Endodermal cell (in vitro differentiated cells): Measurements from ENCODE around the gene PRRG3. TPM values are rescaled to one million over a fixed set of nuclear protein-coding genes. Genes with fewer than 3 reads are reported as not detected.

Source experiments
- DNase-seq: peaks from one replicate; pipeline ENCODE4 v3.0.0-alpha.2; 2017
- H3K27ac ChIP-seq: 2 replicates; pipeline ENCODE4 v1.5.1; 2013; ENCODE audit warnings: mild to moderate bottlenecking, low read depth, low read length, moderate library complexity
- H3K27me3 ChIP-seq: 2 replicates; pipeline ENCODE4 v1.6.1; 2013; ENCODE audit warnings: mild to moderate bottlenecking, low read length, moderate library complexity; ENCODE audit not compliant: insufficient read depth, control insufficient read depth, poor library complexity, severe bottlenecking
- H3K36me3 ChIP-seq: 2 replicates; pipeline ENCODE4 v1.7.0; 2013; ENCODE audit warnings: mild to moderate bottlenecking, low read length, moderate library complexity; ENCODE audit not compliant: control insufficient read depth, insufficient read depth
- H3K4me1 ChIP-seq: one replicate; pipeline ENCODE4 v1.7.0; 2013; ENCODE audit warnings: low read length; ENCODE audit not compliant: control insufficient read depth, insufficient read depth
- H3K4me3 ChIP-seq: 2 replicates; pipeline ENCODE4 v1.5.1; 2013; ENCODE audit warnings: mild to moderate bottlenecking, low read length, moderate library complexity
- H3K9ac ChIP-seq: 2 replicates; pipeline ENCODE4 v1.6.1; 2013; ENCODE audit warnings: mild to moderate bottlenecking, low read length, moderate library complexity; ENCODE audit not compliant: poor library complexity, severe bottlenecking; ENCODE audit errors: extremely low read depth
- H3K9me3 ChIP-seq: 2 replicates; pipeline ENCODE4 v1.6.1; 2013; ENCODE audit warnings: mild to moderate bottlenecking, low read length, moderate library complexity; ENCODE audit not compliant: control insufficient read depth
- H3K27ac Mint-ChIP-seq: 2 replicates; pipeline ENCODE4 v1.8.0; 2020; ENCODE audit warnings: mixed read lengths
- H3K27me3 Mint-ChIP-seq: 2 replicates; pipeline ENCODE4 v1.8.0; 2021; ENCODE audit warnings: mild to moderate bottlenecking, mixed read lengths; ENCODE audit not compliant: insufficient read depth
- H3K36me3 Mint-ChIP-seq: 2 replicates; pipeline ENCODE4 v1.8.0; 2020; ENCODE audit warnings: low read depth, mixed read lengths
- H3K4me1 Mint-ChIP-seq: 2 replicates; pipeline ENCODE4 v1.8.0; 2020; ENCODE audit warnings: mixed read lengths
- H3K4me3 Mint-ChIP-seq: 2 replicates; pipeline ENCODE4 v1.8.0; 2020; ENCODE audit warnings: mild to moderate bottlenecking, moderate library complexity, mixed read lengths
- H3K9me3 Mint-ChIP-seq: 2 replicates; pipeline ENCODE4 v1.8.0; 2020; ENCODE audit warnings: mild to moderate bottlenecking, mixed read lengths
- CTCF ChIP-seq: fragments of 200-600 bp; sonication (generic); conservative IDR thresholded peaks from 2 replicates; pipeline ENCODE4 v1.5.0; 2021; ENCODE audit warnings: antibody characterized with exemption, mild to moderate bottlenecking
- WGBS, 2 experiments: methylation state at CpG; one replicate each; pipeline versions ENCODE4 v1.1.5 to v1.1.7; 2013; ENCODE audit warnings: missing lambda C conversion rate in 2 of 2, mixed read lengths in 1 of 2; ENCODE audit not compliant: insufficient coverage in 1 of 2, insufficient read length in 1 of 2; 5-methylcytosine and 5-hydroxymethylcytosine counted together
- total RNA-seq, 2 donors: library from RNA; stranded (reverse); fragmentation: NEBNext Ultra II Directional in 1 of 2; extraction: Animal tissue kit (Norgen Biotek cat#: 25700) in 1 of 2; gene quantifications; 2 replicates in 1 of 2; 3 replicates in 1 of 2; pipeline ENCODE4 v1.2.1, GENCODE V29; 2021

PRRG3 gene
- total RNA-seq, 2 donors from 2014 or later, result 4.8 to 11.4 TPM

- Histone ChIP-seq H3K36me3 (no peaks in the 10 kb centered on the region), H3K9ac (no peak overlapping the region), H3K4me1 (no peaks in the 10 kb centered on the region), H3K27me3 (no peaks in the 10 kb centered on the region), H3K27ac (no peak overlapping the region), H3K9me3 (no peaks in the 10 kb centered on the region), H3K4me3 (no peak overlapping the region)
- Mint-ChIP-seq H3K27me3 (peaks cover 12% of the 10 kb centered on the region), H3K4me3 (no peak overlapping the region), H3K4me1 (peaks cover 5% of the 10 kb centered on the region), H3K36me3 (no peaks in the 10 kb centered on the region), H3K9me3 (peaks cover 79% of the 10 kb centered on the region), H3K27ac (no peak overlapping the region)
- 1 to 23% methylated on average over 10 to 22 of the region's 22 CpGs for WGBS, 2 experiments
- DNase-seq, result peak; percentile 83
- TF ChIP-seq CTCF, result peak; percentile 83
These were observed 58.2 kb downstream of the PRRG3 start for GRCh38 chrX:151753313-151754046.

- no peaks in the 10 kb centered on the region for H3K36me3 Mint-ChIP-seq
- peaks cover 5% of the 10 kb centered on the region for H3K4me1 Mint-ChIP-seq
- H3K27me3 Mint-ChIP-seq, result peaks cover 12% of the 10 kb centered on the region
- peaks cover 77% of the 10 kb centered on the region for H3K9me3 Mint-ChIP-seq
- 77% methylated on average over 6 of the region's 6 CpGs; no CpG with 5 or more reads in 1 of the 2 experiments for WGBS, 2 experiments
- no peak overlapping the region for H3K4me3 Mint-ChIP-seq
- Histone ChIP-seq H3K4me1 (no peaks in the 10 kb centered on the region), H3K27me3 (no peaks in the 10 kb centered on the region), H3K9me3 (no peaks in the 10 kb centered on the region), H3K27ac (no peak overlapping the region), H3K9ac (no peak overlapping the region), H3K36me3 (no peaks in the 10 kb centered on the region), H3K4me3 (no peak overlapping the region)
- TF ChIP-seq CTCF, result no peak
- no peak overlapping the region for H3K27ac Mint-ChIP-seq
- peak; percentile 55 for DNase-seq
These were observed 58.8 kb downstream of the PRRG3 start for GRCh38 chrX:151754047-151754429.

GRCh38 chrX:151754641-151755215 lies 59.5 kb downstream of the PRRG3 start:
- Mint-ChIP-seq H3K4me1 (peaks cover 4% of the 10 kb centered on the region), H3K9me3 (peaks cover 79% of the 10 kb centered on the region), H3K36me3 (no peaks in the 10 kb centered on the region), H3K4me3 (no peak overlapping the region), H3K27me3 (peaks cover 12% of the 10 kb centered on the region), H3K27ac (no peak overlapping the region)
- H3K4me3 ChIP-seq, result no peak overlapping the region
- WGBS, 2 experiments, result 94 to 100% methylated on average over 6 to 11 of the region's 11 CpGs
- no peaks in the 10 kb centered on the region for H3K36me3 ChIP-seq
- no peaks in the 10 kb centered on the region for H3K4me1 ChIP-seq
- DNase-seq, result no peak
- H3K9ac ChIP-seq, result no peak overlapping the region
- H3K27me3 ChIP-seq, result no peaks in the 10 kb centered on the region
- TF ChIP-seq CTCF, result no peak
- H3K27ac ChIP-seq, result no peak overlapping the region
- no peaks in the 10 kb centered on the region for H3K9me3 ChIP-seq

Other genes with a start within 250 kb of the PRRG3 start
- gene PASD1, start 131.8 kb upstream of the PRRG3 start, total RNA-seq, result not detected
- gene FATE1, start 20.6 kb downstream of the PRRG3 start, total RNA-seq, result not detected
- gene CNGA2, start 39.3 kb downstream of the PRRG3 start, total RNA-seq, result not detected
- gene MAGEA4, start 217.4 kb downstream of the PRRG3 start, total RNA-seq, result not detected